Measurements from ENCODE around the gene RPS18.

Gene RPS18

DNA sequence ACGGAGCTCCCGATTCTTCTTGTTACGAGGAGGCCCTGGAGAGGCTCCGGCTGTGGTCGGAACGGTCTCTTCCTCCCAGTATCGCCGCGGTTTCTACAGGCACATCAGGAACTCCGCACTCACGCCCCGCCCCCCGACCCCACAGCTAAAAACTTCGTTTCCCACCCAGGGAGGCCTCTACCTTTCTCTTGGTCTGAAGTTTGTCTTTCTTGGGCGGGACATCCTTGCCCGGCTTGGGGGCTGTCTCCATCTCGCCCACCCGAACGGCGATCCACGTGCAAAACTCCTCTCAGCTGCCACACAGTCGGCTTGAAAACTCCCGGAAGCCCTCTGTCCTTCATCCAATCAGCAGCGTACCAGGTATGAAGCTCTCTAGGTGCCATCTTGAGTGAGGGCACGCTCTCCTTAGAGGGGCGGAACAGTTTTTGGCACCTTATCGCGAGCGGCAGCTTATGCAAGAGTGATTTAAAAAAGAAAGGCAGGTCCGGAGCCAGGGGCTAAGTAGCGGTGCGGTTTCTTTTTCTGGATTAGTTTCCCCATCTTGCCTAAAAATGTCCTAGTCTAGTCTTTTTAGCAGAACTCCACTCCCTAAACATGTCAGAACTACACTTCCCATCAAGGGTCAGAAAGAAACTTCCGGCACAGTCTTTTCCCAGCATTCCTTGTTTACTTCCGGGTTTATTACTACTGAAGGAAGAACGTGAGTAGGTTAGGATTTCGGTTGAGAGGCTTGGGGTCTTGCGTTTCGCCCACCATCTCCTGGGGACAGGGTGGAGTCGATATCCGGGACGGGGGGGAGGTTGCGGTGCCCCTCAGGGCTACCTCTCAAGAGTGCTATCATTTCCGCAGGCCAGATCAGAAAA, 17.3 kb downstream of the RPS18 start, which contains the start of the genes PFDN6 and WDR46:
PFDN6 (plus strand) TSS at position 681 of the 863 bp plus-strand sequence. CDS start 256 bp downstream, outside the sequence.
WDR46 (minus strand) TSS at position 319 of the 863 bp plus-strand sequence; CDS start at position 250, 69 bp downstream.
- in situ Hi-C loops (cut with MboI; ENCODE audit: low sequenced_read_pairs) = no loop called here

DNA sequence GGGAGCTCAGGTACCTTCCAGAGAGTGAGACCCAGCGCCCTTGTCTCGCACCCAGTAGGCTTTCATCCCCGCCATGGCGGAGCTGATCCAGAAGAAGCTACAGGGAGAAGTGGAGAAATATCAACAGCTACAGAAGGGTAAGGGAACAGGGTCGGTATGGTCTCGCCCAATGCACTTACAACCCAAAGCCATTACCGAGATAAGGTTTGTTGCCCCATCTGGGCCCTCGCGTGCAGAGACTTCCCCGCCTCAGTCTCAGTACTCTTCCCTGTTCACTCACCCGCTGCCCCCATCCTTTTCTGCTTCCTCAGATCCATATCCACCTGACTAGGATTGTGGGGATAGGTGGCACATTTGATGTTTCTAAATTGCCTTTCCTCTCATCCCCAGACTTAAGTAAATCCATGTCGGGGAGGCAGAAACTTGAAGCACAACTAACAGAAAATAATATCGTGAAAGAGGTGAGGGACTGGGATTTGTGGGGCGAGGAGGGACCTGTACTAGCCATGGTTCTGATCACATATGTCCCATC, 18.0 kb downstream of the RPS18 start:
- in situ Hi-C loops (cut with MboI; ENCODE audit: low sequenced_read_pairs) = no loop called here

DNA sequence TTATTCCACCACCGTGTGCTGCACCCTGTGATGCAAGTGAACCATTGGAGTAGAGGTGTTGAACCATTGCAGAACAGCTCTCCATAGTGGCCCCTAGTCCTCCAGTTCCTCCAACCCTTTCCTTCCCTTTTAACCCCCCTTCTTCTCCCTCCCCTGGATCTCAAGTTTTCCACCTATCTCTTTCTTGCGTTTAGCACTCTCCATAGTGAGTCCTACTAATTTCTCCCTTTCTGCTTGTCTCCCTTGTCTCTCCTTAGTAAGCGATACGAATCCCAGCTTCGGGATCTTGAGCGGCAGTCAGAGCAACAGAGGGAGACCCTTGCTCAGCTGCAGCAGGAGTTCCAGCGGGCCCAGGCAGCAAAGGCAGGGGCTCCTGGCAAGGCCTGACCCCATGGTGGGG, 18.6 kb downstream of the RPS18 start:
- in situ Hi-C loops (cut with MboI; ENCODE audit: low sequenced_read_pairs) = no loop called here

DNA sequence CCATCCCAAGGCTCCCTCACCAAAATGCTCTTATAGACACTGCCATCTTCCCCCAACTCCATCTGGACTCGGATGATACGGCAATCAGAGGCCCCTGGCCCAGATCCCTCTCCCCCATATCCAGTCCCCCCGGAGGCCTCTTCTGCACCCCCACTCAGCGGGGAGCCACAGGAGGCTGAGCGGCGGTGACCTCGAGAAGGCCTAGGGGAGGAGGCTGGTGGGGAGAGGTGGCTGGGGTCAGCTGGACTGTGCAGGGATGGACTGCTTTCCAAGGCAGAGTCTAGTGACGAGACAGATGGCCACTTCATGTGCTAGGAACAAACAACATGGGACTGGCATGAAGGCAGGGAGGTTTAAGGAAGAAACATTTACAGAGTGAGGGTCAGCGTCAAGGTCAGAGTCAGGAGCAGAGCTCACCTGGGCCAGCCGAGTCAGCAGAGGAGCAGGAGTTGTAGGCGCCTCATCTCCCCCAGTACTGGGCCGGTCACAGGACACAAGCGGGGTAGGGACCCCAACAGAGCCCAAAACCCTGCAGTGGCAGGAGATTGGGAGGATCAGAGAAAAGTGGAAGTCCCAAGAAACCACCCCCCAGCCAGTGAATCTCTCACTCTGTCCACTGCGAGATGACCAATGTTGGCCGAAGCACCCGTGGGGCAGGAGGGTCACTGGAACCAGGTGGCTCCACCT, 21.3 kb downstream of the RPS18 start:
- in situ Hi-C loops (cut with MboI; ENCODE audit: low sequenced_read_pairs) = no loop called here

DNA sequence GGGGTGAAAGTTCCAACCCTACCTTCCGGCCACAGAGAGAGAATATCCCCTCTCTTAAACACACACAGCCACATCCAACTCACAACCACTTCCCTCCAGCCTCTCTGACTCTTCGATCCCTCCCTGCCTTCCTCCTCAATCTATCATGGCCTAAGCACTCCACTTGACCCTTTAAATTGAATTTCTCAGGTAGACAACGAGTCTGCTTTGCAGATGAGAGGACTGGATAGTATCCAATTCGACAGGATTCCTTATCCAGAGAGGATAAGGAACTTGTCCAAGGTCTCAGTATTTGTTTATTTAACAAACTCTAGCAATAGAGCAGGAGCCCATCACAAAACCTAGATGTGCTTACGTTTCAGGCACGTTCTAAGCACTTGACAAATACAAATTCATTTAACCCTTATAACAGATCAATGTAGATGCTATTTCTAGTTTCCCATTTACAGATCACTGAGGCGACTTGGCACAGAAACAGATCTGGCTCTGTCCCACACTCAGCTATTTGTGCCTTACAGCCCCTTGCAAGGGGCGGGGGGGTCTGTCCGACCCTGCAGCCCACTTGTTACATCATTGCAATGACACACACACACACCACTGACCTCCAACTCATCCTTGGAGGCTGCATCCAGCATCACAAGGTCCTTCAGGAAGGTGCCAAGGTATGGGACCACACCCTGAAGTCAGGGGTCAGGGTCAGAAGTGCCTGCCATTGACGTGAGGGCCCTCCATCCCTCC, 22.4 kb downstream of the RPS18 start:
- in situ Hi-C loops (cut with MboI; ENCODE audit: low sequenced_read_pairs) = no loop called here

DNA sequence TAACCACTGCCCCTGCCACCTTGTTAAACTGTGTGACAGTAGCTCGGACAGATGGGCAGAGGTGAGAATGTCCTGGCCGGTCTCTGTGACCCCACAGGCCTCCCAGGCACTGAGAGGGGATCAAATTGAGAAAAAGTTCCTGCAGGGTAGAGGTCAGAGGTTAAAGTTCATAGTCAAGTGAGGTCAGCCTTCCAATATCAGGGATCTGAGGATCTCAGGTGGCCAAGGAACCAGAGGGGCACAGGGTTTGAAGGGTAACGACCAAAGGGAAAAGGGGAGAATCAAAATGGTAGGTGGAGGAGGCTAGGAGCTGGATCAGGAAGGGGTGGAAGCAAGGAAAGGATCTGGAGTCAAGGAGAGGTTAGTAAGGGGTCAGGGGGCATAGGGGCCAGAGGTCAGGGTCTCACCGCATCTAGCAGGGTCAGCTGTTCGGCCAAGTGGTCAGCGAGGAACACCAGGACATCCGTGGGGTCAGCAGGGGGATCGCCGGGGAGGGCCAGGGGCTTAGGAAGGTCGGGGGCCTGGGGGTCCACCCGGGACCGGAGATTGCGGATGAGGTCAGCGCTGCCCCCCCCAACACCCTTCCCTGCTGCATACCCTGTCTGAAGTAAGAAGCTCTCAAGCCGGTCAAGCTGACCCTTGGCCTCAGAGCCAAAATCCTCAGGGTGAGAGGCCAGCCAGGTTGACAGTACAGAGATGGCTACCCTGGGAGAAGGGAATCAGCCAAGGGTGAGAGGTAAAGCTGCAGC, 23.9 kb downstream of the RPS18 start:
- in situ Hi-C loops (cut with MboI; ENCODE audit: low sequenced_read_pairs) = no loop called here

DNA sequence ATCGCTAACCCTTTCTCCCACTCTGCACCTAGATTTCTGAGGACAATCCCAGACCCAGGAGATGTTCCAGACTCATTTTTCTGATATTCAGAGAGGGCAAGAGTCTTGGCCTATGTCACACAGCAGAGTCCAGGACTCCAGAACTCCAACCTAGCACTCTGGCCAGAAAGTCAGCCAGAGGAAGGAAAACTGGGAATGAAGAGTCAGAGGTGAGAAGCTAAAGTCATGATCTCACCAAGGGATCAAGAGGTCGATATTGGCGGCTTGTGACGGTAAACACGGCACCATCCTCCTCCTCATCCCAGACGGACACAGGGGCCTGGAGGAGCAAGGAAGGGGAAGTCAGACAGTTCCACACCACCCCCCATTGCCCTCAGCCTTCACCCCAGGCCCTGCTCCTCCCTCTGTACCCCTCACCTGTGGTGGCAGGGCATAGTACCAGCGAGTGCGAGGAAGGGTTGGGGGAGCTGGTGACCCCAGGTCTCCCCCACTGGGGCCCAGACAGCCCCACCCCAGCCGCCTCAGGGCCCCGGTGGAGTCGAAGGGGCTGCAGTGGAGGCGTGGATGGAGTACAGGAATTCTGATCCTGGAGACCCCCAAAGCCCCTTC, 25.0 kb downstream of the RPS18 start:
- in situ Hi-C loops (cut with MboI; ENCODE audit: low sequenced_read_pairs) = no loop called here

DNA sequence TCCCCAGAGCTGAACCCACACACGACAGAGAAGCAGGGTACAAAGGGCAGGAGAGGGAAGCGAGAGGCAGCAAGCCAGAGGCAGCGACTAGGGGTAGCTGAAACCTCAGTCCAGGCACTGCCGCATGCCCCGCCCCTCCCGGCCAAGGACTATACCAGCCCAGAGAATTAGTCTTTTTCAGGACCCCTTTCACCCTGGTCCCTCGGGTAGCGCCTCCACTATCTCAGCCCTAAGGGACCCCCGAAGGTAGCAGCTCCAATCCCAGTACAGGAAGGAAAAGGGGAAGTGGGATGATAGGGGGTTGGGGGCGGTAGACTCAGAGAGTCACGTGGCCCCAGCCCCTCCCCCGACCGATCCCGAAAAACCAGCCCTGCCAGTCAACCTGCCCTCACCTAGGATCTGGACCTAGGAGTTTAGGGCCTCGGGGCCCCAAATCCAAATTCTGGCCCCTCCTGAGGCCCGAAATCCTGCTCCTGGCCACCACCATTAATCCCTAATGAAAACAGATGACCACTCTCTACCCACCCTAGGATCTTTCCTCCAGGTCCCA, 25.6 kb downstream of the RPS18 start:
- in situ Hi-C loops (cut with MboI; ENCODE audit: low sequenced_read_pairs) = no loop called here

DNA sequence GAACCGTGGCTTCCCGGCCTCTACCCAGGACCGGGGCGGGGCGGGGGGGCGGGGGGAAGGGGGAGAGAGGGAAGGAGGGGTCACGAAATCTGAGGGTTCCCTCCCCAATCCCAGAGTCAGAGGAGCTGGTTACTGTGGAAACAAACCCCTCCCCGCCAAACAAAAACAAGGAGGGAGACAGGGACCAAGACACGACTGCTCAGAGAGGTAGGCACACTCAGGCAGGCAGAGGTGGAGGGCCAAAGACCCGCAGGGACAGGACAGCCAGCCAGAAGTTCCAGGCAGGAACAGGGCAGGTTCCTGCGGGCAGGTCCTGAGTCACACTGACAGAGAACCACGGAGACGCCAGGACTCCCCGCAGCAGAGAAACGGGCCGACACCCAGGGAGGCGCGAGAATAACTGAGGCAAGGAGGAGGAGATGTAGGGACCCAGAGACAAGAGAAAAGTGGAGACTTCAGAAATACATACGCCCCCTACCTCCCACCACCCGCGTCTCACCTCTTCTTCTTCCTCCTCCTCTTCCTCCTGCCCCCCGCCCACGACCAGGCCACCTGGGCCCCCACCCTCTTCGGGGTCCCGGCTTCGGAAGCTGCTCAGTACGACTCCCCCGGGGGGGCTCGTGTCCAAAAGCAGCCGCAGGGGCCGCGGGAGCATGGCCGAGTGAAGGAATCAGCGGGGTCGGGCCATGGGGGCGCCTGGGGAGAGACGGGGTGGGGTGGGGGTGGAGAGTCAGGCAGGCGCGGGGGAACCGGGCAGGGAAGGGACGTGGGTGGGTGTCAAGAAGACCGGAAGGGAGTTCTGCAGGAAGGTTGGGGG, 26.3 kb downstream of the RPS18 start:
- in situ Hi-C loops (cut with MboI; ENCODE audit: low sequenced_read_pairs) = no loop called here

DNA sequence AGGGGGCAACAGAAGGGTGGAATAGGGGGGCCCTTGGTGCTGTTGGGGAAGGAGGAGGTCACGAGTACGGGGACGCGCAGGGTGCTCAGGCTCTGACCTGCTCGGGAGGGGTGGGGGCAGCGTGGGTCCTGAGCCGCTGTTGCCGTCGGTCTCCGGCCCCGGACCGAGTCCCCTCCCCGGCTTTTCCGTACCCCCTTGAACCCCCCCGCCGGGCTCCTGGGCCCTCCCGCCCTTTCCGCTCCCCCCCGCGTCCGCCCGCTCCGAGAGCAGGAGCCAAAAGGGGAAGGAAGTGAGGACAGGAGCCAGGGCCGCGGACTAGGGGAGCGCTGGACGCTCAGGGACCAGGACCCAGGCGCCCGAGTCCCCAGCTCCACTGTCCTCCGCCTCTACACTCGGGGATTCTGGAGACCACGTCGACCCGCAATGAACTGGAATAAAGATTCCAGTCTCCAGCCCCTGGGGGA, 26.9 kb downstream of the RPS18 start, which contains the start of gene RGL2:
RGL2 (minus strand) TSS at position 170 of the 464 bp plus-strand sequence. CDS start 332 bp downstream, outside the sequence.
- in situ Hi-C loops (cut with MboI; ENCODE audit: low sequenced_read_pairs) = no loop called here

DNA sequence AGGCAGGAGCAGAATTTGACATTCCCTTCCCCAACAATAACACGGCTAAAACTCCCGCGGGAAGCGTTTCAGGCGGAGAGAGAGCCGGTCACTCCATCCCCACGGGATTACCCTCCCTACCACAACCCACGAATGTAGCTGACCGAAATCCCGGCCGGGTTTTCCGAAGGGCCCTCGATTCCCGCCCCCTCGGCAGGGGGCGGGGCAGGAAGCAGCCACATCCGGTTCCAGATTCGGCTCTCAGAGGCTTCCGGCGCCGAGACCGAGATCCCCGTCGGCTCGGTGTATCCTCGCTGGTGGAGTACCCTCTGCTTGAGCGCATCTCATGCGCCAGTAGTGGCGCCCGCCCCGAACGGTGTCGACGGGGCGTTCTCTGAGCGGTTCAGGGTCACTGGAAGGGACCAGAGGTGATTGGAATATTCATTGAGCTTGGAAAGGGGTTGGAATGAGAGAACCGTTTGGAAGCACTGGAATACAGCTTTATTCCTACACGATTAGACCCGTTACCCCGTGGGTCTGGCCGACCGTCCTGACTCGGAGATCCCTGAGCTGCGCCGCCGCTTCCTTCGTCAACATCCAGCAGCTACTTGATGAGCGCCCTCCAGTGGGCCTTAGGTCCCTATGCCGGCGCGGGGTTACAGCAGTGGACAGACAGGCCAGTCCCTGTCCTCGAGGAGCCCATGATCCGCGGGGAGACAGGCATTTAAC, 27.5 kb downstream of the RPS18 start:
- in situ Hi-C loops (cut with MboI; ENCODE audit: low sequenced_read_pairs) = no loop called here

DNA sequence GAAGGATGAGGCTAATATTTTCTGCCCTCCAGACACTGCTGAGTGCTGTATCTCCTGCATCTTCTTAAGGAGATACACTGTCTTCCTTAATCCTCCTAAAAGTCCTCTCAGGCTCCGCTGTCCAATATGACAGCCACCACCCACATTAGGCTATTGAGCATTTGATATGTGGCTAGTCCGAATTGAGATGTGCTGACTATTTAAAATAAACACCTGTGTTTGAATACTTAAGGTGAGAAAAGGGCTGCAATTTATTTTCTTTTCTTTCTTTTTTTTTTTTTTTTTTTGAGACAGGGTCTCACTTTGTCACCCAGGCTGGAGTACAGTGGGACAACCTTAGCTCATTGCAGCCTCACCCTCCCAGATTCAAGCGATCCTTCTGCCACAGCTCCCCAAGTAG, 30.0 kb downstream of the RPS18 start:
- in situ Hi-C loops (cut with MboI; ENCODE audit: low sequenced_read_pairs) = no loop called here

DNA sequence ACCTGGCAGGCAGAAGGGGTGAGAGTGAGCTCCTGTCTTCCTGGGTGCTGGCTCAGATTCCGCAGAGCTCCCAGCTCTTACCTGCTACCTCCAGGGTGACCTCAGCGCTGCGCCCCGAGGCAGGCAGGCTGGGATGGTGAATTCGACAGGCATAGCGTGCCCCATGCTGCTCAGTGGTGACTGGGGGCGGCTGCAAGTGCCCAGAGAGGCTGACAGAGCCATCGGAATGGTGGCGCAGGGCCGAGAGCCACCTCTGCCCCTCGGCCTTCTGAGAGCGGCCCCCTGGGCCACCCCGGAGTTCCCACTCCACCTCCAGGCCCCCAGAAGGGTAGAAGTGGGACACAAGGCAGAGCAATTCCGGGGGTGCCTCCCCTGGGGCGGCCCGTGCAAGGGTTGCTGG, 32.3 kb downstream of the RPS18 start:
- in situ Hi-C loops (cut with MboI; ENCODE audit: low sequenced_read_pairs) = no loop called here

DNA sequence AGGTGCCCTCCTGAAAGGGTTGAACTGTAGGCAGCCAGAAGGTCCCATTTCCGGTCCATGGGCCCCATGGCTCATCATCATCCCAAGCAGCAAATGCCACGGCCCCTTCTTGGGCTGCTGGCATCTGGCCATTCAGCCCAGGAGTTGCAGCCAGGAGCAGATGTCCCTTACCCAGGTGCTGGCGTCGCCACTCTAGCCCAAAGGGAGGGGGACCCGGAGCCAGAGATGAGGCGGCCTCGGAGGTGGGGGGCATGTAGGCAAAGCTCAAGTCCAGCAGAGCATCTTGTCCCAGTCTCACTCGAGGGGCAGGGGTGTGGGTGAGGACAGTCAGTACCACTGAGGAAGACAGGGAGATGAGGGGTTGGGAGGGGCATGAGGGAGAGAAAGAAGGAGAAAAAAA, 33.2 kb downstream of the RPS18 start:
- in situ Hi-C loops (cut with MboI; ENCODE audit: low sequenced_read_pairs) = no loop called here

DNA sequence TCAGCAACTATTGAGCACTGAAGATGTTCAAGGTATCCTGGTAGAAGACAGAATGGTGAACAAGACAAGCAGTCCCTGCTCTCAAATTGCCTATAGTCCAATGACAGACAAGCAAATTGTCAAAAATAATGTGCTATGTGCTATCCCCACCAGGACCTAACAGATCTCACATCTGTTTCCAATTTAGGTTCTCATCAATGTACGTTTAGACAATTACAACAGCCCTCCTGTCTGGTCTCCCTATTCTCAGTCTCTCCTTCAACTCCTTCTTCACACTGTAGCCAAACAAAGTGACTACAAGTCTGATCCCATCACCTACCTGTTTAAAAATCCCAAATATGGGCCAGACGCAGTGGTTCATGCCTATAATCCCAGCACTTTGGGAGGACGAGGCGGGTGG, 34.5 kb downstream of the RPS18 start:
- in situ Hi-C loops (cut with MboI; ENCODE audit: low sequenced_read_pairs) = no loop called here

DNA sequence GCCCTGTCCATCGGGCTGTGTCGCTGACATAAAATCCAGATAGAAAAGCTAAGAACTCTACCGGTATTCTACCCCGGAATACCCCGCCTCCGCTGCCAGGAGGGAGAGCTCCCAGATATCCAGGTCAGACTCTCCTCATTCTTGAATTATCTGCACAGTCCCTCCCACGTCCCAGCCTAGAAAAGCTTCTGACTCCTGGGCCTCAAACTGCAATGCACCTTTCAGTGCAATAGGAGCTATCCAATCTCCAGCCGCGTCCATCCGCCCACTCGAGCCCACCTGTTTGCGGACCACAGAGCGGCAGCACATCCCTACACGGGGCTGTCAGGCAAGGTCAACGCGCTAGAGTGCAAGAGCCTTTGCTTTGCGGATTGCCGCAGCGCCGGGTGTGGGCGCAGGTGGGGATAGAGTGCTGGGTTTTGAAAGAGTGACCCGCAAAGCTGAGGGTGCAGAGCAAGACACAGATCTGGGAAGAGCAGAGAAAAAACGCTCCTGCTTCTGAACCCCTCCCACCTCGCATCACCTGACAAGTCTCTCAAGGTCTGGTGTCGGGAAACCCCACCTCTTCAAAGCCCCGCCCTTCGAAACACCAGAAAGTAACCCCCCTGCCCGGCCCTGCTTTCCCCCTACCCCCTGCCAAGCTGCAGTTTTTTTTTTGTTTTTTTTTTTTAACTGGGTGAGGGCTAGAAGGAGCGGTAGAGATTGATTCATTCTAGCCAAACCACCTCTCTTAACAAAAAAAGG, 40.7 kb downstream of the RPS18 start:
- in situ Hi-C loops (cut with MboI; ENCODE audit: low sequenced_read_pairs) = no loop called here

DNA sequence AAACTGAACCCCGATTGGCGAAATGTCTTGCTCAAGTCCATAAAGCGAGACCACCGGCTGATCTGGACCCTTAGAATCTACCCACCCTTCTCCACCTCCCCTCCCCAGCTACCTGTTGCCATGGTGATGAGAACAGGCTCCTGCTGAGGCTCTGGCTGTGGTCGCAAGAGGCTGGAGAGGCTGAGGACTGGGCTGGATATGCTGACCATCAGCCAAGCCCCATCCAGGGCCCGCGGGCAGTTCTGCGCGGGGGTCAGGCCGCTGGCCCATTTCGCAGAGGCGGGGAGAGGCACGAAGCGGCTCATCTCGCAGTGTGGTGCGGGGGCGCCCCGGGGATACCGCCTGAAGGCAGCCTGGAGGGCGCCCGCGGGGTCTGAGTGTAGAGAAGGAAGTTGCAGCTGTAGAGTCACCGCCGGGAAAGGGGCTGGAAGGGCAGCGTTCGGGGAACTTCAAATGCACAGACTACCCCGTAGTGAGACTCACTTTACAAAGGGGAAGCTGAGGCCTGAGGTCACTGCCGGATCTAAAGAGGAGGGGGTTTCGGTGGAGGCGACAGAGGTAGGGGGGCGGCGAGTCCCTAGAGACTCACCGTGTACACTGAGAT, 41.3 kb downstream of the RPS18 start:
- in situ Hi-C loops (cut with MboI; ENCODE audit: low sequenced_read_pairs) = no loop called here

Data from HL-60/S4 (cell line).